Stimulated activated effector memory CD8-positive, alpha-beta T cell treated with anti-CD3 and anti-CD28 coated beads, Interleukin-12 subunit alpha, Interleukin-12 subunit beta, amount 100 ng/mL, for 72 hours (primary cell): Measurements from ENCODE around the gene TNFRSF25.
"Not testable (repeated sequence)": the region's sequence is repeated elsewhere in the genome, so short reads cannot be mapped to it uniquely, and the experiment has no call there.

ENCODE experiments used
- ATAC-seq: fragments of 150-1000 bp; cut with Tn5 transposase; 2 replicates; pipeline ENCODE4 v1.10.0; 2021
- DNase-seq, 2 donors: peaks; one replicate each; pipeline ENCODE4 v3.0.0; 2021 to 2022; ENCODE audit warnings: low spot score in 2 of 2
- H3K27ac Mint-ChIP-seq: one replicate; pipeline ENCODE4 v1.8.0; 2022; ENCODE audit warnings: mild to moderate bottlenecking, mixed read lengths
- H3K36me3 Mint-ChIP-seq: one replicate; pipeline ENCODE4 v1.8.0; 2022; ENCODE audit warnings: mild to moderate bottlenecking, mixed read lengths
- H3K4me1 Mint-ChIP-seq: one replicate; pipeline ENCODE4 v1.8.0; 2022; ENCODE audit warnings: mixed read lengths
- H3K4me3 Mint-ChIP-seq: one replicate; pipeline ENCODE4 v1.8.0; 2022; ENCODE audit warnings: mild to moderate bottlenecking, mixed read lengths
- H3K9me3 Mint-ChIP-seq: one replicate; pipeline ENCODE4 v1.8.0; 2022; ENCODE audit warnings: mixed read lengths

TNFRSF25 gene

DNA sequence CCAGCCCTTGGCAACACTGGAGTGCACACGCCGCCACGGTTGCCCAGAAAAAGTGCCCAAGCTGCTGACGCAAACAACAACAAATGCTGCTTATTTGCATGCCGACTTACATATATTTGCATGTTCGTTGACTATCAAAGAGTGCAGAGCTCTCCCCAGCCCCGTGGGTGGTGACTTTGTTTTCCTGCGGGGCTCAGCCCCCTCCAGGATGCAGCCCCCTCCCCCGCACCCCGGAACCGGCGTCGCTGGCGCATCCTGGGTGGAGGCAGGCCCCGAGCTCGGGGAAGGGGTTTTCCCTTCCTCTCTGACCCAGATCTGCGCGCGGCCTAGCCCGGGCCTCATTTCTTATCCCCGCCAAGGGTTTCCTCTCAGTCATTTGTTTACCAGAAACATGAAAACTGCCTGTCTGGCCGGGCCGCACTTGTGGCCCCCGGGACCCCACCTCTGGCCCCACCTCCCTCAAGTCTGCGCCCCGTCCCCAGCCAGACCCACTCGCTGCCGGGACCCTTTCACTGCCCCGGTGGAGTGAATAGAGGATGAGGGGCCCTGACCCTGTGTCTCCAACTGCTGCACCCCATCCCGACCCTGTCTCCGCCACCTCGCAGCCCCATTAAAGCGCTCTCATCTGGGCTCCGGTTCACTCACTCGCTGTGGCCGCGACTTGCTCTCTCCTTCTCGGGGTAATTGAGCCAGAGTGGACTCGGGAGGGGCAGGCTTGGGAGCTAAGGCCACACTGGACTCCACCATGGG lies 5.5 kb downstream of the TNFRSF25 start:
- peak overlapping the region; percentile 75 for H3K4me3 Mint-ChIP-seq
- no peaks in the 10 kb centered on the region for H3K9me3 Mint-ChIP-seq
- ATAC-seq (peak; percentile 82), DNase-seq (peak; percentile 57 to 83)
- peaks cover 63% of the 10 kb centered on the region for H3K4me1 Mint-ChIP-seq
- peaks cover 47% of the 10 kb centered on the region for H3K36me3 Mint-ChIP-seq
- peak overlapping the region; percentile 96 for H3K27ac Mint-ChIP-seq

DNA sequence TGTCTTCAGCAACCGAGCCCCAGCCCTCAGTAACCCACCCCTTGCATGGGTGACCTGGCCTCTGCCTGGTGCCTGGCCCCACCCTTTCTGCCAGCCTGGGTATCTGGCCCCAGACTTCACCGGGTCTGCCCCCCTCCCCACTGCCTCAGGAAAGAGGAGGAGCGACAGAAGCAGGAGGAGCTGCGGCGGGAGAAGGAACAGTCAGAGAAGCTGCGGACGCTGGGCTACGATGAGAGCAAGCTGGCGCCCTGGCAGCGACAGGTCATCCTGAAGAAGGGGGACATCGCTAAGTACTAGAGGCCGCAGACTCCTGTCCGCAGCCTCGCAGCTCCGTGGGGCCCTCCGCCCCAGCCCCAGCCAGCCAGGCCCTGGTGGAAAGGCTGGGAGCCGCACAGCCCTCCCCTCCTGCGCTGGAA lies 6.1 kb downstream of the TNFRSF25 start:
- ATAC-seq, result peak; percentile 56

GRCh38 chr1:6456800-6457466 lies 9.0 kb downstream of the TNFRSF25 start:
- no peak for DNase-seq
- Mint-ChIP-seq H3K27ac (no peak overlapping the region), H3K4me1 (peaks cover 48% of the 10 kb centered on the region), H3K36me3 (peaks cover 23% of the 10 kb centered on the region), H3K9me3 (no peaks in the 10 kb centered on the region), H3K4me3 (no peak overlapping the region)
- ATAC-seq, result no peak

More for the DNA sequence above, 6.1 kb downstream of the TNFRSF25 start:
- Mint-ChIP-seq H3K27ac (peak overlapping the region; percentile 96), H3K4me1 (peaks cover 63% of the 10 kb centered on the region), H3K9me3 (no peaks in the 10 kb centered on the region), H3K36me3 (peaks cover 41% of the 10 kb centered on the region), H3K4me3 (peak overlapping the region; percentile 75)
- DNase-seq, result peak in 1 of 2 donors; percentile 24

GRCh38 chr1:6455752-6456520 lies 10.0 kb downstream of the TNFRSF25 start:
- Mint-ChIP-seq H3K36me3 (peaks cover 13% of the 10 kb centered on the region), H3K4me1 (peaks cover 39% of the 10 kb centered on the region)
- DNase-seq, ATAC-seq, H3K9me3 Mint-ChIP-seq, H3K4me3 Mint-ChIP-seq, H3K27ac Mint-ChIP-seq: not testable (repeated sequence)

DNA sequence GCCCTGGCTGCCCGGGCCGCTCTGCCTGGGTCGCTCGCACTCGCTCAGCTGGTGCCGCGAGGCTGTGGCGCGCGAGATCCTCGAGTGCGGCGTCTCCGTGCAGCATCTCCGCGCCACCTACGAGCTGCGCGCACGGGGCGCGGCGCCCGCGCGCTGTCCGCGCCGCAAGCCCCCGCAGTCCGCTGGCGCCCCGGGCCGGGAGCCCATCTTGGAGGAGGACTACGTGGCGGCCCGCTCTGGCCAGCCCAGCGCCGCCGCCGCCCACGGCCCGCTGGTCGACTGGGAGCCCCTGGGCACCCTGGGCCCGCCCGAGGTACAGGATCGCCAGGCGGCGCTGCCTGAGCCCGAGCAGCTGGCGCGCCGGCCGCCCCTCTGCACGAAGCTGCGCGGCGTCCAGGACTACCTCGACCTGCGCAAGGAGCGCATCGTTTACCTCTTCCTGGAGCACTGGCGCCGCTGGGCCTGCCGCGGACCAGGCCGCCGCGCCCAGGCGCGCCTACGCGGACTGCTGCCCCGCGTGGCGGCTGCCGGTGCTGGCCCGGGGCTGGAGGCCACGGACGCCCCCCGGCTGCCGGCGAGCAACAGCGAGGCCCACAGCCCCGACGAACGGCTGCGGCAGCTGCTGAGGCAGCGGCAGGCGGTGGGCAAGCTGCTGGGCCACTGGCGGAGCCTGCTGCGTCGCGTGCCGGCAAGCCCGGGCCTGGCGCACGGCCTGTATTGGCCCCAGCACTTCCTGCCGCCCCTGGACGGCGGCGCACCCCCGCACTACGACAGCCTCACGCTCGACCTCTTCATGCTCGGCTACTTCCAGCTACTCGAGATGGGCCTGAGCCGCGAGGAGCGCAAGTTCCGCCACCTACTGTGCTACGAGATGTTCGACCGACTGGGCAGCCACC lies 10.9 kb downstream of the TNFRSF25 start:
- no peak overlapping the region for H3K27ac Mint-ChIP-seq
- H3K9me3 Mint-ChIP-seq, result no peaks in the 10 kb centered on the region
- no peak overlapping the region for H3K4me3 Mint-ChIP-seq
- peaks cover 36% of the 10 kb centered on the region for H3K4me1 Mint-ChIP-seq
- ATAC-seq (peak; percentile 52), DNase-seq (no peak)
- H3K36me3 Mint-ChIP-seq, result peaks cover 5% of the 10 kb centered on the region

GRCh38 chr1:6453895-6454855 lies 11.8 kb downstream of the TNFRSF25 start:
- Mint-ChIP-seq H3K4me1 (peaks cover 37% of the 10 kb centered on the region), H3K4me3 (peak overlapping the region; percentile 39)
- ATAC-seq, DNase-seq, H3K9me3 Mint-ChIP-seq, H3K27ac Mint-ChIP-seq, H3K36me3 Mint-ChIP-seq: not testable (repeated sequence)

- peaks cover 35% of the 10 kb centered on the region for H3K4me1 Mint-ChIP-seq
- H3K9me3 Mint-ChIP-seq, result no peaks in the 10 kb centered on the region
- DNase-seq (no peak), ATAC-seq (no peak)
- peaks cover 4% of the 10 kb centered on the region for H3K36me3 Mint-ChIP-seq
- no peak overlapping the region for H3K27ac Mint-ChIP-seq
- H3K4me3 Mint-ChIP-seq, result no peak overlapping the region
Measured at GRCh38 chr1:6450943-6451373, 15.0 kb downstream of the TNFRSF25 start.

DNA sequence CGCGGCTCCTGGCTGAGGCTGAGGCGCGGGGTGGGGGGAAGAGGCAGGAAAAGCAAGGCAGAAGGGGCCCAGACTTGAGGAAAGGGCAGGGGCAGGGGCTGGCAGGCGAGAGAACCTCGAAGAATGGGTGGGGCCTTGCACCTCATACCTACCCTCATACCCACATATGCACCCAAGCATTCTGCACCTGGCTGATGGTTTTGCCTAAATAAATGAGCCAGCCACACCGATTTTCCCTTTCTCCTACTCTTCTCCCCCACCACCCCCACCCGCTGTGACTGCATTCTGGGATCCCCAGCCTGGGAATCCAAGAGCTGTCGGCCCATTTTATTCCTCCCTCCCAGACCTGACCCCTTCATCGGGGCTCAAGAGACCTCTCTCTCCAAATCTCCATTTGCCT lies 15.5 kb downstream of the TNFRSF25 start:
- H3K4me3 Mint-ChIP-seq, result not testable (repeated sequence)

GRCh38 chr1:6450005-6450450 lies 15.9 kb downstream of the TNFRSF25 start:
- no peak for ATAC-seq
- no peaks in the 10 kb centered on the region for H3K9me3 Mint-ChIP-seq
- H3K4me1 Mint-ChIP-seq, result peaks cover 38% of the 10 kb centered on the region
- H3K27ac Mint-ChIP-seq, result no peak overlapping the region
- DNase-seq, result no peak
- peak overlapping the region; percentile 69 for H3K4me3 Mint-ChIP-seq
- H3K36me3 Mint-ChIP-seq, result peaks cover 4% of the 10 kb centered on the region

More for the DNA sequence above, 15.5 kb downstream of the TNFRSF25 start:
- not testable (repeated sequence) for DNase-seq, H3K9me3 Mint-ChIP-seq, H3K36me3 Mint-ChIP-seq, H3K27ac Mint-ChIP-seq, ATAC-seq
- H3K4me1 Mint-ChIP-seq, result peaks cover 35% of the 10 kb centered on the region

GRCh38 chr1:6448749-6449631 lies 17.0 kb downstream of the TNFRSF25 start:
- Mint-ChIP-seq H3K4me3 (peak overlapping the region; percentile 69), H3K4me1 (peaks cover 43% of the 10 kb centered on the region), H3K27ac (no peak overlapping the region), H3K36me3 (peaks cover 4% of the 10 kb centered on the region), H3K9me3 (no peaks in the 10 kb centered on the region)
- DNase-seq (no peak), ATAC-seq (peak; percentile 60)

- Mint-ChIP-seq H3K4me3 (peak overlapping the region; percentile 56), H3K27ac (no peak overlapping the region), H3K9me3 (no peaks in the 10 kb centered on the region), H3K36me3 (no peaks in the 10 kb centered on the region), H3K4me1 (peaks cover 35% of the 10 kb centered on the region)
- no peak for DNase-seq
- peak; percentile 33 for ATAC-seq
Measured at GRCh38 chr1:6447818-6448748, 17.9 kb downstream of the TNFRSF25 start.
